CMK (cell line): ENCODE measurements around the gene BRINP3.
"Not testable (repeated sequence)": the region's sequence is repeated elsewhere in the genome, so short reads cannot be mapped to it uniquely, and the experiment has no call there.

Source experiments
- DNase-seq: peaks from one replicate; pipeline ENCODE4 v3.0.0-alpha.2; 2010; ENCODE audit warnings: low read depth

The BRINP3 gene

GRCh38 chr1:190477762-190478148 lies at the start of gene BRINP3:
Gene BRINP3 (minus strand): TSS chr1:190477864.
- no peak for DNase-seq

- no peak for DNase-seq
Measured at GRCh38 chr1:190511554-190511953, 33.9 kb upstream of the BRINP3 start.

- no peak for DNase-seq
Measured at GRCh38 chr1:190507357-190507756, 29.7 kb upstream of the BRINP3 start.

GRCh38 chr1:190504539-190504938 lies 26.9 kb upstream of the BRINP3 start:
- DNase-seq: not testable (repeated sequence)

GRCh38 chr1:190497565-190497964 lies 19.9 kb upstream of the BRINP3 start:
- DNase-seq: no peak

- DNase-seq: no peak
Measured at GRCh38 chr1:190494451-190494850, 16.8 kb upstream of the BRINP3 start.

GRCh38 chr1:190491404-190491803 lies 13.7 kb upstream of the BRINP3 start:
- no peak for DNase-seq

- no peak for DNase-seq
Measured at GRCh38 chr1:190484045-190484444, 6.4 kb upstream of the BRINP3 start.

GRCh38 chr1:190480231-190480630 lies 2.6 kb upstream of the BRINP3 start:
- DNase-seq: no peak

- DNase-seq: no peak
Measured at GRCh38 chr1:190479516-190479915, 1.9 kb upstream of the BRINP3 start.

GRCh38 chr1:190479050-190479397 lies 1.4 kb upstream of the BRINP3 start:
- no peak for DNase-seq

GRCh38 chr1:190478149-190479049 lies 735 bp upstream of the BRINP3 start:
- DNase-seq: no peak

- DNase-seq: no peak
Measured at GRCh38 chr1:190476806-190477205, 858 bp downstream of the BRINP3 start.

GRCh38 chr1:190476321-190476720 lies 1.3 kb downstream of the BRINP3 start:
- DNase-seq: no peak

GRCh38 chr1:190475421-190476141 lies 2.1 kb downstream of the BRINP3 start:
- no peak for DNase-seq

GRCh38 chr1:190474650-190475211 lies 2.9 kb downstream of the BRINP3 start:
- no peak for DNase-seq

- no peak for DNase-seq
Measured at GRCh38 chr1:190474010-190474409, 3.7 kb downstream of the BRINP3 start.

GRCh38 chr1:190472494-190472893 lies 5.2 kb downstream of the BRINP3 start:
- no peak for DNase-seq

GRCh38 chr1:190472042-190472441 lies 5.6 kb downstream of the BRINP3 start:
- no peak for DNase-seq

GRCh38 chr1:190464690-190465089 lies 13.0 kb downstream of the BRINP3 start:
- no peak for DNase-seq

GRCh38 chr1:190456129-190456528 lies 21.5 kb downstream of the BRINP3 start:
- no peak for DNase-seq

- no peak for DNase-seq
Measured at GRCh38 chr1:190455631-190456030, 22.0 kb downstream of the BRINP3 start.

GRCh38 chr1:190453550-190453949 lies 24.1 kb downstream of the BRINP3 start:
- DNase-seq: no peak
